Measurements from ENCODE around the gene SPATA32. TPM values are rescaled to one million over a fixed set of nuclear protein-coding genes. Genes with fewer than 3 reads are reported as not detected.

Gene SPATA32
- total RNA-seq, 4 donors from 2014 or later, result not detected

GRCh38 chr17:45246861-45247428, 14.9 kb downstream of the SPATA32 start:
- Histone ChIP-seq H3K4me3 (peak overlapping the region; percentile 57 to 83 (median 70)), H3K36me3 (no peaks in the 10 kb centered on the region), H3K27ac (peak overlapping the region; percentile 86 to 96 (median 88)), H3K27me3 (no peaks in the 10 kb centered on the region), H3K9me3 (no peaks in the 10 kb centered on the region), H3K4me1 (peaks cover 0 to 36% (median 8%) of the 10 kb centered on the region in 4 donors)
- DNase-seq, result peak; percentile 58 to 69 (median 59)
- TF ChIP-seq POLR2A (IDR thresholded peaks at IDR 0.05), result no peak
- TF ChIP-seq, protein P1, sequence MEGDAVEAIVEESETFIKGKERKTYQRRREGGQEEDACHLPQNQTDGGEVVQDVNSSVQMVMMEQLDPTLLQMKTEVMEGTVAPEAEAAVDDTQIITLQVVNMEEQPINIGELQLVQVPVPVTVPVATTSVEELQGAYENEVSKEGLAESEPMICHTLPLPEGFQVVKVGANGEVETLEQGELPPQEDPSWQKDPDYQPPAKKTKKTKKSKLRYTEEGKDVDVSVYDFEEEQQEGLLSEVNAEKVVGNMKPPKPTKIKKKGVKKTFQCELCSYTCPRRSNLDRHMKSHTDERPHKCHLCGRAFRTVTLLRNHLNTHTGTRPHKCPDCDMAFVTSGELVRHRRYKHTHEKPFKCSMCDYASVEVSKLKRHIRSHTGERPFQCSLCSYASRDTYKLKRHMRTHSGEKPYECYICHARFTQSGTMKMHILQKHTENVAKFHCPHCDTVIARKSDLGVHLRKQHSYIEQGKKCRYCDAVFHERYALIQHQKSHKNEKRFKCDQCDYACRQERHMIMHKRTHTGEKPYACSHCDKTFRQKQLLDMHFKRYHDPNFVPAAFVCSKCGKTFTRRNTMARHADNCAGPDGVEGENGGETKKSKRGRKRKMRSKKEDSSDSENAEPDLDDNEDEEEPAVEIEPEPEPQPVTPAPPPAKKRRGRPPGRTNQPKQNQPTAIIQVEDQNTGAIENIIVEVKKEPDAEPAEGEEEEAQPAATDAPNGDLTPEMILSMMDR (IDR thresholded peaks at IDR 0.05), result peak; percentile 25 to 48 (median 32)

DNA sequence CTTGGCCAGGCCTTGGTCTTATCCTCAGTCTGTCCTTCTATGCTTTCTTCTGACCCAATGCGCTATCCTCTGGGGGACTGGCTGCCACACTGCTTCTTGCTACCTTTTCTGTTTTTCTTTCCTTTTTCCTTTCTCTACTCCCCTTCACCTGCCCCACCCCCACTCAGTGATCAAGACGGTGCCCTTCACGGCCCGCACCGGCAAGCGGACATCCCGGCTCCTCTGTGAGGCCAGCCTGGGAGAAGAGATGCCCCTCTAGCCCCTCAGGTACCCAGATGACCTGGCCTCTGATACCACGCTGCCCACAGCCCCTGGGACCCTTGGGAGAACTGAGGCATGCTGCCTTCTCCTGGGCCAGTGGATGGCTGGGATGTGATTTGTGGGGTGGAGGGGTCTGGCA, 15.6 kb downstream of the SPATA32 start:
- Histone ChIP-seq H3K9me3 (no peaks in the 10 kb centered on the region), H3K27me3 (peaks cover 0 to 4% of the 10 kb centered on the region in 2 donors), H3K36me3 (no peaks in the 10 kb centered on the region), H3K27ac (peak overlapping the region in 1 of 4 donors; percentile 89), H3K4me3 (no peak overlapping the region), H3K4me1 (peaks cover 0 to 38% (median 8%) of the 10 kb centered on the region in 4 donors)
- TF ChIP-seq POLR2A (IDR thresholded peaks at IDR 0.05), result no peak
- TF ChIP-seq, protein P1 (IDR thresholded peaks at IDR 0.05), result no peak
- no peak for DNase-seq

- H3K9me3 ChIP-seq, result no peaks in the 10 kb centered on the region
- peaks cover 0 to 8% (median 0%) of the 10 kb centered on the region in 3 donors for H3K36me3 ChIP-seq
- TF ChIP-seq, protein P1 (IDR thresholded peaks at IDR 0.05), result no peak
- TF ChIP-seq POLR2A (IDR thresholded peaks at IDR 0.05), result no peak
- no peak overlapping the region for H3K4me3 ChIP-seq
- no peak for DNase-seq
- peaks cover 0 to 4% of the 10 kb centered on the region in 2 donors for H3K27me3 ChIP-seq
- H3K4me1 ChIP-seq, result peaks cover 0 to 42% (median 8%) of the 10 kb centered on the region in 4 donors
- H3K27ac ChIP-seq, result no peak overlapping the region
These were observed 16.9 kb downstream of the SPATA32 start for GRCh38 chr17:45244725-45245656.

DNA sequence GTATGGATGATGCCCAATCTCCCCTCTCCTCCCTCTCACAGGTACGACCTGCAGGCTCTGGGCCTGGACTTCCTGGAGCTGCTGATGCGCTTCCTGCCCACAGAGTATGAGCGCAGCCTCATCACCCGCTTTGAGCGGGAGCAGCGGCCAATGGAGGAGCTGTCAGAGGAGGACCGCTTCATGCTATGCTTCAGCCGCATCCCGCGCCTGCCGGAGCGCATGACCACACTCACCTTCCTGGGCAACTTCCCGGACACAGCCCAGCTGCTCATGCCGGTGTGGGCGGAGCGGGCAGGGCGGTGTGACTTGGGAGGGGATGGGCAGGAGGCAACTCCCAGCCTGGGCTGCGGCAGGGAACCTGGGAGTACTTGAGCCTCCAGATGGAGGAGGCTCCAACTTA, 18.1 kb downstream of the SPATA32 start:
- no peak overlapping the region for H3K27ac ChIP-seq
- peaks cover 0 to 9% (median 0%) of the 10 kb centered on the region in 3 donors for H3K36me3 ChIP-seq
- H3K27me3 ChIP-seq, result peaks cover 0 to 4% of the 10 kb centered on the region in 2 donors
- H3K4me1 ChIP-seq, result peaks cover 0 to 33% (median 4%) of the 10 kb centered on the region in 4 donors
- H3K4me3 ChIP-seq, result no peak overlapping the region
- peak in 2 of 3 donors; percentile 70 to 82 for DNase-seq
- TF ChIP-seq, protein P1 (IDR thresholded peaks at IDR 0.05), result no peak
- peak in 1 of 2 donors; percentile 20 for TF ChIP-seq POLR2A (IDR thresholded peaks at IDR 0.05)
- H3K9me3 ChIP-seq, result no peaks in the 10 kb centered on the region

- Histone ChIP-seq H3K27ac (no peak overlapping the region), H3K4me1 (peaks cover 0 to 22% (median 2%) of the 10 kb centered on the region in 4 donors), H3K27me3 (peaks cover 0 to 4% of the 10 kb centered on the region in 2 donors), H3K36me3 (peaks cover 0 to 16% (median 0%) of the 10 kb centered on the region in 3 donors), H3K9me3 (no peaks in the 10 kb centered on the region), H3K4me3 (peak overlapping the region in 1 of 4 donors; percentile 35)
- no peak for TF ChIP-seq POLR2A (IDR thresholded peaks at IDR 0.05)
- TF ChIP-seq, protein P1 (IDR thresholded peaks at IDR 0.05), result no peak
- no peak for DNase-seq
These were observed 19.9 kb downstream of the SPATA32 start for GRCh38 chr17:45242029-45242414.
